HepG2 (cell line): Measurements from ENCODE around the gene EGFL8. TPM values are rescaled to one million over a fixed set of nuclear protein-coding genes. Genes with fewer than 3 reads are reported as not detected.

Experiments
- AKNA ChIP-seq: sonication (generic); formaldehyde crosslinking; IDR thresholded peaks from 2 replicates; pipeline ENCODE4 v1.4.0; 2020; ENCODE audit warnings: missing genetic modification reagents, borderline replicate concordance
- ATAD3A ChIP-seq: sonication (generic); formaldehyde crosslinking; IDR thresholded peaks from 2 replicates; pipeline ENCODE4 v1.4.0; 2020; ENCODE audit warnings: missing genetic modification reagents
- CREM ChIP-seq, 2 experiments: sonication (generic) in 1 of 2; formaldehyde crosslinking in 1 of 2; IDR thresholded peaks; 2 replicates each; pipeline versions ENCODE4 v1.4.0 to v1.6.1; 2016 to 2020; ENCODE audit warnings: antibody characterized with exemption in 1 of 2, mild to moderate bottlenecking in 1 of 2, missing genetic modification reagents in 1 of 2
- DBP ChIP-seq: sonication (generic); formaldehyde crosslinking; IDR thresholded peaks from 2 replicates; pipeline ENCODE4 v1.4.0; 2020; ENCODE audit warnings: missing genetic modification reagents; ENCODE audit errors: not compliant biosample characterization
- ERF ChIP-seq: IDR thresholded peaks from 2 replicates; pipeline ENCODE4 v1.6.1; 2018; ENCODE audit warnings: missing biosample characterization, missing genetic modification reagents
- HNF4G ChIP-seq, 2 experiments: sonication (generic) in 1 of 2; formaldehyde crosslinking in 1 of 2; IDR thresholded peaks; 2 replicates each; pipeline versions ENCODE4 v1.4.0 to v1.6.1; 2011 to 2020; ENCODE audit warnings: borderline replicate concordance in 2 of 2, low read depth in 2 of 2, mild to moderate bottlenecking in 2 of 2, low read length in 1 of 2, missing genetic modification reagents in 1 of 2, moderate library complexity in 1 of 2
- PLRG1 ChIP-seq: fragments of 450-650 bp; conservative IDR thresholded peaks from 2 replicates; pipeline ENCODE4 v1.6.1; 2016
- RFXANK ChIP-seq: IDR thresholded peaks from 2 replicates; pipeline ENCODE4 v1.6.1; 2016
- ZKSCAN8 ChIP-seq: IDR thresholded peaks from 2 replicates; pipeline ENCODE4 v1.6.1; 2016; ENCODE audit warnings: borderline replicate concordance, missing genetic modification reagents, missing compliant biosample characterization
- polyA plus RNA-seq, 8 experiments: library from polyadenylated mRNA; depleted of rRNA in 3 of 8; stranded (reverse) in 7 of 8; unstranded in 1 of 8; fragments of >200 nt; fragmentation: Illumina TruSeq in 4 of 8; extraction: Trizol in 4 of 8; gene quantifications; 2 replicates each; pipeline versions ENCODE4 v1.2.1 to v1.2.3, GENCODE V29; 2011 to 2016; ENCODE audit warnings: low read depth in 4 of 8, missing spikeins in 1 of 8, mixed read lengths in 1 of 8; ENCODE audit not compliant: insufficient read depth in 1 of 8
- total RNA-seq, 5 experiments: library from RNA; depleted of rRNA; stranded (reverse); fragments of >200 nt; fragmentation: Illumina TruSeq; extraction: Trizol; gene quantifications; 2 replicates each; pipeline ENCODE4 v1.2.3, GENCODE V29; 2016; ENCODE audit warnings: low read depth in 1 of 5
- TF ChIP-seq, protein P1 (sequence below): sonication (generic); formaldehyde crosslinking; IDR thresholded peaks from 2 replicates; pipeline ENCODE4 v1.4.0; 2020; ENCODE audit warnings: missing genetic modification reagents
- TF ChIP-seq, protein P2 (sequence below): sonication (generic); formaldehyde crosslinking; IDR thresholded peaks from 2 replicates; pipeline ENCODE4 v1.4.0; 2020; ENCODE audit warnings: missing genetic modification reagents, borderline replicate concordance
- TF ChIP-seq, protein P3 (sequence below): sonication (generic); formaldehyde crosslinking; IDR thresholded peaks from 2 replicates; pipeline ENCODE4 v1.4.0; 2020; ENCODE audit warnings: mild to moderate bottlenecking, missing genetic modification reagents

Gene EGFL8
- total and polyA plus RNA-seq, 2 of the 13 experiments (the other 11 are each of a cell fraction or from before 2014, with no cell fraction given), result 10.0 to 11.5 TPM

DNA sequence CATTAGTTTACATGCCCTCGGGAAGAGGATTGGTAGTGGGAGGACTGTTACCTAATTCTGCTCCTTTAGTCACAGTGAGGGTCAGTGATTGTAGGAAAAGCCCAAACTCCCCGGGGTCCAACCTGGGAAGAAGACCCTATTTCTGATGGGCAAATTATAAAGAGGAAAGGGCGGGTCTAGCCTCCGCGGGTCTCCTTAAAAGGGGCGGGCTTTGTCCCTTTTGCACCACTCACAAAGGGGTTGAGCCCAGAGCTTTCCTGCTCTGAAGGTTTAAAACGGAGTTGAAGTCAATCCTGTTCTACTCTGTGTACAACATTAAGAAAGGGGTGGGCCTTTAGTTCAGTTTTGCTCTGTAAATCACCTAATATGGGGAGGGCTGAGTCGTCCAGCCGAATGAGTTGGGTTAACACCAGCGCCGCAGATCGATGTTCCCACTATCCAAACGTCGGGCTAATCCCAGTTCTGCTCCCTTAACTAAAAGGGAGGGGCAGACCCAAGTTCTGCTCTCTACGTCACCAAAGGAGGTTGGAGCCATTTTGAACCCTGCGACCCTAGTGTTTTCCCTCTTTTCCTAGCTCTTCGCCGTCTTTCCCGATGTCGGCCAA is 12.9 kb downstream of the EGFL8 start (continued):
- TF ChIP-seq AKNA (CRISPR knock-in tag) (no peak), ZKSCAN8 (peak; percentile 29; the same call in 1 of the 2 replicates), HNF4G (IDR thresholded peaks at IDR 0.05; ENCODE audit: borderline replicate concordance, low read depth, low read length) (no peak), HNF4G (CRISPR knock-in tag; IDR thresholded peaks at IDR 0.05; ENCODE audit: borderline replicate concordance, low read depth) (no peak; the same call in 1 of the 2 replicates), DBP (no peak), ATAD3A (CRISPR knock-in tag) (no peak), CREM (IDR thresholded peaks at IDR 0.05) (peak; percentile 63), CREM (CRISPR knock-in tag; IDR thresholded peaks at IDR 0.05) (no peak), RFXANK (CRISPR knock-in tag) (no peak; the same call in 1 of the 2 replicates), ERF (CRISPR knock-in tag) (no peak), PLRG1 (no peak)
- TF ChIP-seq, protein P1, sequence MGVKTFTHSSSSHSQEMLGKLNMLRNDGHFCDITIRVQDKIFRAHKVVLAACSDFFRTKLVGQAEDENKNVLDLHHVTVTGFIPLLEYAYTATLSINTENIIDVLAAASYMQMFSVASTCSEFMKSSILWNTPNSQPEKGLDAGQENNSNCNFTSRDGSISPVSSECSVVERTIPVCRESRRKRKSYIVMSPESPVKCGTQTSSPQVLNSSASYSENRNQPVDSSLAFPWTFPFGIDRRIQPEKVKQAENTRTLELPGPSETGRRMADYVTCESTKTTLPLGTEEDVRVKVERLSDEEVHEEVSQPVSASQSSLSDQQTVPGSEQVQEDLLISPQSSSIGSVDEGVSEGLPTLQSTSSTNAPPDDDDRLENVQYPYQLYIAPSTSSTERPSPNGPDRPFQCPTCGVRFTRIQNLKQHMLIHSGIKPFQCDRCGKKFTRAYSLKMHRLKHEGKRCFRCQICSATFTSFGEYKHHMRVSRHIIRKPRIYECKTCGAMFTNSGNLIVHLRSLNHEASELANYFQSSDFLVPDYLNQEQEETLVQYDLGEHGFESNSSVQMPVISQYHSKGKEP, result no peak
- TF ChIP-seq, protein P2, sequence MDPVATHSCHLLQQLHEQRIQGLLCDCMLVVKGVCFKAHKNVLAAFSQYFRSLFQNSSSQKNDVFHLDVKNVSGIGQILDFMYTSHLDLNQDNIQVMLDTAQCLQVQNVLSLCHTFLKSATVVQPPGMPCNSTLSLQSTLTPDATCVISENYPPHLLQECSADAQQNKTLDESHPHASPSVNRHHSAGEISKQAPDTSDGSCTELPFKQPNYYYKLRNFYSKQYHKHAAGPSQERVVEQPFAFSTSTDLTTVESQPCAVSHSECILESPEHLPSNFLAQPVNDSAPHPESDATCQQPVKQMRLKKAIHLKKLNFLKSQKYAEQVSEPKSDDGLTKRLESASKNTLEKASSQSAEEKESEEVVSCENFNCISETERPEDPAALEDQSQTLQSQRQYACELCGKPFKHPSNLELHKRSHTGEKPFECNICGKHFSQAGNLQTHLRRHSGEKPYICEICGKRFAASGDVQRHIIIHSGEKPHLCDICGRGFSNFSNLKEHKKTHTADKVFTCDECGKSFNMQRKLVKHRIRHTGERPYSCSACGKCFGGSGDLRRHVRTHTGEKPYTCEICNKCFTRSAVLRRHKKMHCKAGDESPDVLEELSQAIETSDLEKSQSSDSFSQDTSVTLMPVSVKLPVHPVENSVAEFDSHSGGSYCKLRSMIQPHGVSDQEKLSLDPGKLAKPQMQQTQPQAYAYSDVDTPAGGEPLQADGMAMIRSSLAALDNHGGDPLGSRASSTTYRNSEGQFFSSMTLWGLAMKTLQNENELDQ (CRISPR knock-in tag), result no peak; the same call in 1 of the 2 replicates
- TF ChIP-seq, protein P3, sequence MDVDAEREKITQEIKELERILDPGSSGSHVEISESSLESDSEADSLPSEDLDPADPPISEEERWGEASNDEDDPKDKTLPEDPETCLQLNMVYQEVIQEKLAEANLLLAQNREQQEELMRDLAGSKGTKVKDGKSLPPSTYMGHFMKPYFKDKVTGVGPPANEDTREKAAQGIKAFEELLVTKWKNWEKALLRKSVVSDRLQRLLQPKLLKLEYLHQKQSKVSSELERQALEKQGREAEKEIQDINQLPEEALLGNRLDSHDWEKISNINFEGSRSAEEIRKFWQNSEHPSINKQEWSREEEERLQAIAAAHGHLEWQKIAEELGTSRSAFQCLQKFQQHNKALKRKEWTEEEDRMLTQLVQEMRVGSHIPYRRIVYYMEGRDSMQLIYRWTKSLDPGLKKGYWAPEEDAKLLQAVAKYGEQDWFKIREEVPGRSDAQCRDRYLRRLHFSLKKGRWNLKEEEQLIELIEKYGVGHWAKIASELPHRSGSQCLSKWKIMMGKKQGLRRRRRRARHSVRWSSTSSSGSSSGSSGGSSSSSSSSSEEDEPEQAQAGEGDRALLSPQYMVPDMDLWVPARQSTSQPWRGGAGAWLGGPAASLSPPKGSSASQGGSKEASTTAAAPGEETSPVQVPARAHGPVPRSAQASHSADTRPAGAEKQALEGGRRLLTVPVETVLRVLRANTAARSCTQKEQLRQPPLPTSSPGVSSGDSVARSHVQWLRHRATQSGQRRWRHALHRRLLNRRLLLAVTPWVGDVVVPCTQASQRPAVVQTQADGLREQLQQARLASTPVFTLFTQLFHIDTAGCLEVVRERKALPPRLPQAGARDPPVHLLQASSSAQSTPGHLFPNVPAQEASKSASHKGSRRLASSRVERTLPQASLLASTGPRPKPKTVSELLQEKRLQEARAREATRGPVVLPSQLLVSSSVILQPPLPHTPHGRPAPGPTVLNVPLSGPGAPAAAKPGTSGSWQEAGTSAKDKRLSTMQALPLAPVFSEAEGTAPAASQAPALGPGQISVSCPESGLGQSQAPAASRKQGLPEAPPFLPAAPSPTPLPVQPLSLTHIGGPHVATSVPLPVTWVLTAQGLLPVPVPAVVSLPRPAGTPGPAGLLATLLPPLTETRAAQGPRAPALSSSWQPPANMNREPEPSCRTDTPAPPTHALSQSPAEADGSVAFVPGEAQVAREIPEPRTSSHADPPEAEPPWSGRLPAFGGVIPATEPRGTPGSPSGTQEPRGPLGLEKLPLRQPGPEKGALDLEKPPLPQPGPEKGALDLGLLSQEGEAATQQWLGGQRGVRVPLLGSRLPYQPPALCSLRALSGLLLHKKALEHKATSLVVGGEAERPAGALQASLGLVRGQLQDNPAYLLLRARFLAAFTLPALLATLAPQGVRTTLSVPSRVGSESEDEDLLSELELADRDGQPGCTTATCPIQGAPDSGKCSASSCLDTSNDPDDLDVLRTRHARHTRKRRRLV (CRISPR knock-in tag), result no peak
